GM12801 (cell line): Measurements from ENCODE around the gene AJM1.

ENCODE experiments used
- TF ChIP-seq, protein P1 (sequence below): IDR thresholded peaks from one replicate; pipeline ENCODE4 v1.5.1; 2011; ENCODE audit warnings: control low read depth; ENCODE audit not compliant: insufficient read length; ENCODE audit errors: extremely low read depth

AJM1 gene

GRCh38 chr9:136847088-136847825 is 5.0 kb downstream of the AJM1 start:
- TF ChIP-seq, protein P1, sequence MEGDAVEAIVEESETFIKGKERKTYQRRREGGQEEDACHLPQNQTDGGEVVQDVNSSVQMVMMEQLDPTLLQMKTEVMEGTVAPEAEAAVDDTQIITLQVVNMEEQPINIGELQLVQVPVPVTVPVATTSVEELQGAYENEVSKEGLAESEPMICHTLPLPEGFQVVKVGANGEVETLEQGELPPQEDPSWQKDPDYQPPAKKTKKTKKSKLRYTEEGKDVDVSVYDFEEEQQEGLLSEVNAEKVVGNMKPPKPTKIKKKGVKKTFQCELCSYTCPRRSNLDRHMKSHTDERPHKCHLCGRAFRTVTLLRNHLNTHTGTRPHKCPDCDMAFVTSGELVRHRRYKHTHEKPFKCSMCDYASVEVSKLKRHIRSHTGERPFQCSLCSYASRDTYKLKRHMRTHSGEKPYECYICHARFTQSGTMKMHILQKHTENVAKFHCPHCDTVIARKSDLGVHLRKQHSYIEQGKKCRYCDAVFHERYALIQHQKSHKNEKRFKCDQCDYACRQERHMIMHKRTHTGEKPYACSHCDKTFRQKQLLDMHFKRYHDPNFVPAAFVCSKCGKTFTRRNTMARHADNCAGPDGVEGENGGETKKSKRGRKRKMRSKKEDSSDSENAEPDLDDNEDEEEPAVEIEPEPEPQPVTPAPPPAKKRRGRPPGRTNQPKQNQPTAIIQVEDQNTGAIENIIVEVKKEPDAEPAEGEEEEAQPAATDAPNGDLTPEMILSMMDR: no peak

DNA sequence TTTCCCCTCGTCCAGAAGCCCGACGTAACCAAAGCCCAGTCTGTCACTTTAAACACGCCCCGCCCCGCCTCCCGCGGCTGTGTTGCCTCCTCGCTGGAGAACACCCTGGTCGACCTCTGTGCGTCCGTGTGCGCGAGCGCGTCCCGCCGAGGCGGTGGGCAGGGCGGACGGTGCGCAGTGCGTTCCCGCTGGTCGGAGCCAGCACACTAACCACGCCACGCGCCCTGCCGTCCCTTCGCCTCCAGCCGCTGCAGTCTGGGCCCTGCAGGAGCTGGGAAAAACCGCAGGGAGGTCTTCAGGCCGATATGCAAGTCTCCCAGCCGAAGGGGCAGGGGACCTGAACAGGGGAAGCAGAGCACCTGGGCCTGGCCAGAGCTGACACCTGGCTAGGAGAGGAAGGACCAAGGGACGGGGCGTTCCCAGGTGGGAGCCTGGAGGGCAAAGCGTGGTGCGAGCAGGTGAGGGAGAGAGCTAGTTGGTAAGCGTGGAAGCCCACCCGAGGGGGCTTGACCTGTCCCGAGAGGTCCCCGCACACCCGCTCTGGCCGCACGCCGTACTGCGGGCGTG is 5.6 kb downstream of the AJM1 start:
- TF ChIP-seq, protein P1: no peak

DNA sequence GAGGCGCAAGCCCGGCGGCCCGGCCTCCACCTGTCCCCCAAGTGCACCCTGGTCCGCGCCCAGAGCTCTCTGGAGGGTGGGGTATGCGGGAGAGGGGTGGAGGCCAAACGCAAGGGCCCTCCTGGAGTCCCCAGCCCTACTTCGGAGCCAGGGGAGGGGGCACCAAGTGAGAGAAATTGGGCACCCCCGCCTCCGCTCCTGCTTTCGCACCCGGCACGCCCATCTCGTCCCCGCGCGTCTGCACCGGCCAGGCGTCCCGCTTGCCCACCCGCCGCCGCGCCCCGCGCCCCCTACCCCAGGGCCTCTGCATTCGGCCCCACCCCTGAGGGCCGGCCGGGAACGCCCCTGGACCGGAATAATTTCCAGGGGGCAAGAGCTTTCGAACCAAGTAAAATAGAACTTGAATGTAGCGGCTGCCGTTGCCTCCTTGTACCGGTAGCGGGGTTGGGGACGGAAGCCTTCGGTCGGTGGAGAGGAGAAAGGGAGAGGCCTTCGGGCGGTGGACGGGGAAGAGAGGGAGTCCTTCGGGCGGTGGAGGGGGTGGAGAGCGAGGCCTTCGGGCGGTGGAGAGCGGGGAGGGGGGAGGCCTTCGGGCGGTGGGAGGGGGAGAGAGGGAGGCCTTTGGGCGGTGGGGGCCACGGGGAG is 6.2 kb downstream of the AJM1 start:
- TF ChIP-seq, protein P1: no peak

- TF ChIP-seq, protein P1: no peak
Measured at GRCh38 chr9:136849038-136849959, 7.0 kb downstream of the AJM1 start, which contains the start of gene PHPT1. Gene PHPT1, plus strand, starts transcription at chr9:136849409. Its CDS starts 22 bp downstream, at chr9:136849431.

- TF ChIP-seq, protein P1: no peak
Measured at GRCh38 chr9:136849960-136850865, 7.9 kb downstream of the AJM1 start.

GRCh38 chr9:136850866-136851775 is 8.8 kb downstream of the AJM1 start:
- TF ChIP-seq, protein P1: no peak
